IMR-90 (cell line): ENCODE measurements around the gene KIF1A.

ENCODE experiments used
- BHLHE40 ChIP-seq: fragments of 150-350 bp; IDR thresholded peaks from 2 replicates; pipeline ENCODE4 v1.6.1; 2016; ENCODE audit warnings: mild to moderate bottlenecking, low read depth, low read length
- CEBPB ChIP-seq: IDR thresholded peaks from 2 replicates; pipeline ENCODE4 v1.6.1; 2012; ENCODE audit warnings: low read depth, low read length, improper control_type of control experiment
- CTCF ChIP-seq: conservative IDR thresholded peaks from 2 replicates; pipeline ENCODE4 v1.5.1; 2012; ENCODE audit warnings: mild to moderate bottlenecking, low read depth, low read length, improper control_type of control experiment
- FOS ChIP-seq: fragments of 150-350 bp; IDR thresholded peaks from 2 replicates; pipeline ENCODE4 v1.6.1; 2016; ENCODE audit warnings: low read depth, low read length
- MAFK ChIP-seq: IDR thresholded peaks from 2 replicates; pipeline ENCODE4 v1.6.1; 2012; ENCODE audit warnings: low read depth, low read length, improper control_type of control experiment
- NFE2L2 ChIP-seq: fragments of 150-350 bp; IDR thresholded peaks from 2 replicates; pipeline ENCODE4 v1.6.1; 2016; ENCODE audit warnings: low read depth, mild to moderate bottlenecking, low read length
- POLR2A ChIP-seq: IDR thresholded peaks from 2 replicates; pipeline ENCODE4 v1.6.1; 2012; ENCODE audit warnings: mild to moderate bottlenecking, low read depth, low read length
- RAD21 ChIP-seq: IDR thresholded peaks from 2 replicates; pipeline ENCODE4 v1.6.1; 2012; ENCODE audit warnings: low read length, improper control_type of control experiment
- RCOR1 ChIP-seq: IDR thresholded peaks from 2 replicates; pipeline ENCODE4 v1.6.1; 2012; ENCODE audit warnings: mild to moderate bottlenecking, low read length, improper control_type of control experiment; ENCODE audit not compliant: insufficient replicate concordance
- RFX5 ChIP-seq: IDR thresholded peaks from 2 replicates; pipeline ENCODE4 v1.8.0; 2012; ENCODE audit warnings: low read depth, mild to moderate bottlenecking, low read length, moderate library complexity
- USF2 ChIP-seq: fragments of 150-350 bp; IDR thresholded peaks from 2 replicates; pipeline ENCODE4 v1.6.1; 2017; ENCODE audit warnings: mild to moderate bottlenecking, antibody characterized with exemption, low read length, low read depth

GRCh38 chr2:240795454-240795853 is 24.6 kb downstream of the KIF1A start:
- TF ChIP-seq CTCF (no peak), USF2 (no peak), RAD21 (no peak), BHLHE40 (no peak), MAFK (no peak), POLR2A (no peak), FOS (no peak), NFE2L2 (no peak), CEBPB (no peak), RFX5 (no peak), RCOR1 (no peak)
